CD14-positive monocyte (primary cell): ENCODE data around the gene ZFP92. TPM values are rescaled to one million over a fixed set of nuclear protein-coding genes. Genes with fewer than 3 reads are reported as not detected.

ENCODE experiments used
- DNase-seq, 3 donors: peaks; one replicate each; pipeline ENCODE4 v3.0.0-alpha.2; 2011 to 2022
- H2AFZ ChIP-seq: 2 replicates; pipeline ENCODE4 v1.6.0; 2012; ENCODE audit warnings: mild to moderate bottlenecking, low read depth, low read length, inconsistent platforms; ENCODE audit not compliant: insufficient read depth, poor library complexity, severe bottlenecking
- H3K27ac ChIP-seq, 2 donors: 1 replicate in 1 of 2; 2 replicates in 1 of 2; pipeline ENCODE4 v1.5.1; 2012 to 2013; ENCODE audit warnings: low read length in 2 of 2, control low read depth in 1 of 2, inconsistent platforms in 1 of 2, low read depth in 1 of 2, mild to moderate bottlenecking in 1 of 2
- H3K27me3 ChIP-seq, 2 donors: one replicate each; pipeline versions ENCODE4 v1.6.0 to v1.6.1; 2011 to 2013; ENCODE audit warnings: low read length in 2 of 2; ENCODE audit not compliant: control insufficient read depth in 2 of 2, insufficient read depth in 2 of 2
- H3K36me3 ChIP-seq, 2 donors: replicated peaks in 1 of 2; 1 replicate in 1 of 2; 2 replicates in 1 of 2; pipeline versions ENCODE4 v1.5.1 to v1.6.1; 2012 to 2013; ENCODE audit warnings: low read length in 2 of 2, control low read depth in 1 of 2, inconsistent platforms in 1 of 2, mild to moderate bottlenecking in 1 of 2; ENCODE audit not compliant: insufficient read depth in 2 of 2, control insufficient read depth in 1 of 2
- H3K4me1 ChIP-seq, 2 donors: 1 replicate in 1 of 2; 2 replicates in 1 of 2; pipeline versions ENCODE4 v1.5.1 to v1.6.1; 2012 to 2013; ENCODE audit warnings: low read length in 2 of 2, control low read depth in 1 of 2, inconsistent platforms in 1 of 2, mild to moderate bottlenecking in 1 of 2, moderate library complexity in 1 of 2; ENCODE audit not compliant: insufficient read depth in 2 of 2, control insufficient read depth in 1 of 2
- H3K4me2 ChIP-seq: replicated peaks from 2 replicates; pipeline ENCODE3; 2012; ENCODE audit warnings: low read length, moderate library complexity, mild to moderate bottlenecking; ENCODE audit not compliant: poor library complexity, severe bottlenecking; ENCODE audit errors: extremely low read depth
- H3K4me3 ChIP-seq, 3 experiments: fragments of 200-600 bp in 1 of 3; sonication (generic) in 1 of 3; replicated peaks in 1 of 3; 1 replicate in 2 of 3; 2 replicates in 1 of 3; pipeline ENCODE4 v1.5.1; 2011 to 2013; ENCODE audit warnings: low read length in 3 of 3, mild to moderate bottlenecking in 3 of 3, control low read depth in 2 of 3, low read depth in 2 of 3, inconsistent platforms in 1 of 3, moderate library complexity in 1 of 3
- H3K79me2 ChIP-seq: 2 replicates; pipeline ENCODE4 v1.6.0; 2012; ENCODE audit warnings: mild to moderate bottlenecking, control low read depth, inconsistent platforms, low read length, moderate library complexity; ENCODE audit not compliant: insufficient read depth
- H3K9ac ChIP-seq: 2 replicates; pipeline ENCODE4 v1.6.0; 2017; ENCODE audit warnings: low read length, mild to moderate bottlenecking; ENCODE audit not compliant: insufficient read depth, poor library complexity, severe bottlenecking
- H3K9me3 ChIP-seq, 2 donors: replicated peaks in 1 of 2; 1 replicate in 1 of 2; 2 replicates in 1 of 2; pipeline versions ENCODE4 v1.5.1 to v1.6.1; 2012 to 2013; ENCODE audit warnings: low read length in 2 of 2, control low read depth in 1 of 2; ENCODE audit not compliant: control insufficient read depth in 1 of 2, insufficient read depth in 1 of 2
- H4K20me1 ChIP-seq: 2 replicates; pipeline ENCODE4 v1.6.0; 2012; ENCODE audit warnings: mild to moderate bottlenecking, low read length, control low read depth, moderate library complexity; ENCODE audit not compliant: insufficient read depth
- H3K27ac Mint-ChIP-seq, 7 donors: one replicate each; pipeline ENCODE4 v1.8.0; 2020; ENCODE audit warnings: mild to moderate bottlenecking in 7 of 7, mixed read lengths in 7 of 7, moderate library complexity in 6 of 7, inconsistent platforms in 2 of 7
- H3K27me3 Mint-ChIP-seq, 3 donors: one replicate each; pipeline ENCODE4 v1.8.0; 2021 to 2022; ENCODE audit warnings: low read depth in 3 of 3, mild to moderate bottlenecking in 3 of 3, mixed read lengths in 3 of 3, moderate library complexity in 3 of 3, inconsistent platforms in 1 of 3
- H3K36me3 Mint-ChIP-seq, 2 donors: one replicate each; pipeline ENCODE4 v1.8.0; 2020; ENCODE audit warnings: mixed read lengths in 2 of 2, inconsistent platforms in 1 of 2, mild to moderate bottlenecking in 1 of 2
- H3K4me1 Mint-ChIP-seq: one replicate; pipeline ENCODE4 v1.8.0; 2020; ENCODE audit warnings: mild to moderate bottlenecking, mixed read lengths
- H3K4me3 Mint-ChIP-seq, 2 donors: one replicate each; pipeline ENCODE4 v1.8.0; 2020; ENCODE audit warnings: mild to moderate bottlenecking in 2 of 2, mixed read lengths in 2 of 2, moderate library complexity in 1 of 2
- H3K9me3 Mint-ChIP-seq, 7 donors: one replicate each; pipeline ENCODE4 v1.8.0; 2020 to 2022; ENCODE audit warnings: mixed read lengths in 7 of 7, mild to moderate bottlenecking in 6 of 7, moderate library complexity in 6 of 7, inconsistent platforms in 2 of 7
- CTCF ChIP-seq: fragments of 200-600 bp; IDR thresholded peaks from one replicate; pipeline ENCODE4 v1.8.0; 2022; ENCODE audit warnings: antibody characterized with exemption, mild to moderate bottlenecking
- WGBS: methylation state at CpG from one replicate; pipeline ENCODE4 v1.1.5; 2013; ENCODE audit warnings: missing lambda C conversion rate; ENCODE audit not compliant: insufficient coverage; 5-methylcytosine and 5-hydroxymethylcytosine counted together
- intact Hi-C, 2 donors: fragments of 100-400 bp; cut with micrococcal nuclease; formaldehyde crosslinking; loops; one replicate each; pipeline versions ENCODE4 v1.15.0 to v1.15.1; 2023
- polyA plus RNA-seq, 3 donors: library from polyadenylated mRNA; depleted of rRNA in 1 of 3; unstranded in 2 of 3; stranded (reverse) in 1 of 3; fragments of 300-500 nt in 2 of 3; fragments of >200 nt in 1 of 3; fragmentation: Illumina TruSeq in 2 of 3; gene quantifications; 1 replicate in 2 of 3; 2 replicates in 1 of 3; pipeline ENCODE4 v1.2.3, GENCODE V29; 2012 to 2021

The ZFP92 gene
- polyA plus RNA-seq, 3 donors = 0.04 to 0.96 (median 0.13) TPM

- intact Hi-C loops = no loop called here
- H3K36me3 Mint-ChIP-seq = peaks cover 16 to 23% of the 10 kb centered on the region in 2 donors
- no peak overlapping the region for H3K27ac Mint-ChIP-seq
- H3K9me3 Mint-ChIP-seq = no peaks in the 10 kb centered on the region
- Histone ChIP-seq H3K4me2 (no peak overlapping the region), H3K27ac (no peak overlapping the region), H3K4me1 (no peaks in the 10 kb centered on the region), H3K9ac (no peak overlapping the region), H3K4me3 (no peak overlapping the region), H3K36me3 (peaks cover 24 to 33% of the 10 kb centered on the region in 2 donors), H3K79me2 (no peaks in the 10 kb centered on the region), H4K20me1 (no peaks in the 10 kb centered on the region), H2AFZ (no peak overlapping the region), H3K27me3 (no peaks in the 10 kb centered on the region), H3K9me3 (no peaks in the 10 kb centered on the region)
- no peak for DNase-seq
- no CpG with 5 or more reads among the region's 8 CpGs for WGBS
- H3K4me1 Mint-ChIP-seq = no peaks in the 10 kb centered on the region
- no peak overlapping the region for H3K4me3 Mint-ChIP-seq
- peaks cover 0 to 9% (median 3%) of the 10 kb centered on the region in 3 donors for H3K27me3 Mint-ChIP-seq
- TF ChIP-seq CTCF = no peak
Observed at GRCh38 chrX:153447581-153447960, 36.3 kb downstream of the ZFP92 start.

- H3K9me3 Mint-ChIP-seq = no peaks in the 10 kb centered on the region
- H3K27me3 Mint-ChIP-seq = peaks cover 0 to 8% (median 0%) of the 10 kb centered on the region in 3 donors
- Histone ChIP-seq H4K20me1 (no peaks in the 10 kb centered on the region), H3K27ac (no peak overlapping the region), H3K9ac (no peak overlapping the region), H3K27me3 (no peaks in the 10 kb centered on the region), H3K4me2 (no peak overlapping the region), H3K79me2 (no peaks in the 10 kb centered on the region), H3K9me3 (no peaks in the 10 kb centered on the region), H2AFZ (no peak overlapping the region), H3K4me1 (no peaks in the 10 kb centered on the region), H3K36me3 (peaks cover 29 to 33% of the 10 kb centered on the region in 2 donors), H3K4me3 (no peak overlapping the region)
- no peaks in the 10 kb centered on the region for H3K4me1 Mint-ChIP-seq
- WGBS = 99% methylated on average over 14 of the region's 21 CpGs
- peak overlapping the region in 1 of 7 donors; percentile 4 for H3K27ac Mint-ChIP-seq
- peaks cover 18 to 30% of the 10 kb centered on the region in 2 donors for H3K36me3 Mint-ChIP-seq
- intact Hi-C loops = no loop called here
- no peak for DNase-seq
- no peak overlapping the region for H3K4me3 Mint-ChIP-seq
- no peak for TF ChIP-seq CTCF
Observed at GRCh38 chrX:153448556-153449367, 37.5 kb downstream of the ZFP92 start.
